H9 (cell line): Measurements from ENCODE around the gene NBR1. TPM values are rescaled to one million over a fixed set of nuclear protein-coding genes. Genes with fewer than 3 reads are reported as not detected.

Experiments
- DNase-seq: peaks from one replicate; pipeline ENCODE4 v3.0.0-alpha.2; 2017
- H2AFZ ChIP-seq: one replicate; pipeline ENCODE4 v1.6.1; 2013; ENCODE audit warnings: mild to moderate bottlenecking, low read length, control low read depth, moderate library complexity
- H2AK5ac ChIP-seq: 2 replicates; pipeline ENCODE4 v1.6.1; 2013; ENCODE audit warnings: low read length, control low read depth, mixed read lengths; ENCODE audit not compliant: insufficient read length
- H2BK120ac ChIP-seq: one replicate; pipeline ENCODE4 v1.6.1; 2013; ENCODE audit warnings: low read depth, mild to moderate bottlenecking, low read length, control low read depth, inconsistent platforms; ENCODE audit not compliant: poor library complexity, severe bottlenecking
- H2BK12ac ChIP-seq: 2 replicates; pipeline ENCODE4 v1.6.1; 2013; ENCODE audit warnings: low read length, control low read depth, mixed read lengths, low read depth; ENCODE audit not compliant: insufficient read length
- H2BK15ac ChIP-seq: 2 replicates; pipeline ENCODE4 v1.6.1; 2013; ENCODE audit warnings: low read depth, low read length, control low read depth
- H2BK20ac ChIP-seq: one replicate; pipeline ENCODE4 v1.6.1; 2013; ENCODE audit warnings: low read depth, mild to moderate bottlenecking, low read length, control low read depth, inconsistent platforms; ENCODE audit not compliant: poor library complexity, severe bottlenecking
- H2BK5ac ChIP-seq: 2 replicates; pipeline ENCODE4 v1.6.1; 2013; ENCODE audit warnings: low read length, control low read depth, mixed read lengths; ENCODE audit not compliant: insufficient read length
- H3K14ac ChIP-seq: 2 replicates; pipeline ENCODE4 v1.6.1; 2013; ENCODE audit warnings: low read length, control low read depth; ENCODE audit not compliant: insufficient read depth
- H3K18ac ChIP-seq: 2 replicates; pipeline ENCODE4 v1.6.1; 2013; ENCODE audit warnings: low read depth, mild to moderate bottlenecking, mixed read lengths, low read length, control low read depth; ENCODE audit not compliant: insufficient read length
- H3K23ac ChIP-seq: 2 replicates; pipeline ENCODE4 v1.6.1; 2013; ENCODE audit warnings: low read length, control low read depth, mixed read lengths, low read depth; ENCODE audit not compliant: insufficient read length
- H3K23me2 ChIP-seq: 2 replicates; pipeline ENCODE4 v1.6.1; 2013; ENCODE audit warnings: low read depth, mild to moderate bottlenecking, mixed read lengths, low read length, control low read depth; ENCODE audit not compliant: insufficient read length, poor library complexity, severe bottlenecking
- H3K27ac ChIP-seq: 2 replicates; pipeline ENCODE4 v1.5.1; 2013; ENCODE audit warnings: low read length, control low read depth, mixed read lengths, low read depth; ENCODE audit not compliant: insufficient read length
- H3K27me3 ChIP-seq: 2 replicates; pipeline ENCODE4 v1.6.1; 2013; ENCODE audit warnings: low read length, control low read depth, inconsistent platforms; ENCODE audit not compliant: insufficient read depth
- H3K4ac ChIP-seq: 2 replicates; pipeline ENCODE4 v1.6.1; 2013; ENCODE audit warnings: low read depth, mild to moderate bottlenecking, control low read depth, inconsistent platforms, low read length, moderate library complexity
- H3K4me1 ChIP-seq: 2 replicates; pipeline ENCODE4 v1.6.1; 2013; ENCODE audit warnings: low read length, control low read depth, inconsistent platforms; ENCODE audit not compliant: insufficient read depth
- H3K4me2 ChIP-seq: 2 replicates; pipeline ENCODE4 v1.6.1; 2013; ENCODE audit warnings: low read length, control low read depth, mixed read lengths; ENCODE audit not compliant: insufficient read length, insufficient read depth
- H3K56ac ChIP-seq: 2 replicates; pipeline ENCODE4 v1.6.1; 2013; ENCODE audit warnings: low read depth, mild to moderate bottlenecking, mixed read lengths, low read length, control low read depth; ENCODE audit not compliant: insufficient read length
- H3K79me1 ChIP-seq: 2 replicates; pipeline ENCODE4 v1.6.1; 2013; ENCODE audit warnings: low read depth, mild to moderate bottlenecking, moderate library complexity, low read length, control low read depth, inconsistent platforms; ENCODE audit not compliant: insufficient read depth, poor library complexity, severe bottlenecking
- H3K79me2 ChIP-seq: 2 replicates; pipeline ENCODE4 v1.6.1; 2013; ENCODE audit warnings: low read length, control low read depth, inconsistent platforms; ENCODE audit not compliant: insufficient read depth
- H3K9ac ChIP-seq: 2 replicates; pipeline ENCODE4 v1.6.1; 2013; ENCODE audit warnings: low read length, control low read depth, mixed read lengths; ENCODE audit not compliant: insufficient read length; ENCODE audit errors: extremely low read depth
- H3K9me3 ChIP-seq: one replicate; pipeline ENCODE4 v1.6.1; 2013; ENCODE audit warnings: low read depth, low read length, inconsistent platforms; ENCODE audit not compliant: control insufficient read depth
- H3T11ph ChIP-seq: one replicate; pipeline ENCODE4 v1.6.1; 2013; ENCODE audit warnings: mild to moderate bottlenecking, low read length, control low read depth, inconsistent platforms
- H4K20me1 ChIP-seq: one replicate; pipeline ENCODE4 v1.6.1; 2013; ENCODE audit not compliant: control insufficient read depth, insufficient read length, insufficient read depth
- H4K5ac ChIP-seq: 2 replicates; pipeline ENCODE4 v1.6.1; 2013; ENCODE audit warnings: low read depth, mild to moderate bottlenecking, mixed read lengths, low read length, control low read depth; ENCODE audit not compliant: insufficient read length
- H4K8ac ChIP-seq: replicated peaks from 2 replicates; pipeline ENCODE4 v1.6.1; 2013; ENCODE audit warnings: low read length, control low read depth, mixed read lengths, low read depth; ENCODE audit not compliant: insufficient read length
- H4K91ac ChIP-seq: 2 replicates; pipeline ENCODE4 v1.6.1; 2013; ENCODE audit warnings: low read depth, mild to moderate bottlenecking, moderate library complexity, mixed read lengths, low read length, control low read depth; ENCODE audit not compliant: insufficient read length
- H3K27ac Mint-ChIP-seq, 3 experiments: 2 replicates in 2 of 3; 3 replicates in 1 of 3; pipeline ENCODE4 v1.8.0; 2020 to 2021; ENCODE audit warnings: mixed read lengths in 3 of 3, mild to moderate bottlenecking in 1 of 3, moderate library complexity in 1 of 3
- H3K27me3 Mint-ChIP-seq: 2 replicates; pipeline ENCODE4 v1.8.0; 2021; ENCODE audit warnings: low read depth, mild to moderate bottlenecking, moderate library complexity, mixed read lengths
- H3K36me3 Mint-ChIP-seq, 3 experiments: 2 replicates in 2 of 3; 3 replicates in 1 of 3; pipeline ENCODE4 v1.8.0; 2020 to 2021; ENCODE audit warnings: low read depth in 3 of 3, mixed read lengths in 3 of 3; ENCODE audit not compliant: insufficient read depth in 1 of 3
- H3K4me1 Mint-ChIP-seq, 2 experiments: 2 replicates each; pipeline ENCODE4 v1.8.0; 2020; ENCODE audit warnings: mixed read lengths in 2 of 2
- H3K4me3 Mint-ChIP-seq, 2 experiments: 2 replicates in 1 of 2; 3 replicates in 1 of 2; pipeline ENCODE4 v1.8.0; 2020 to 2021; ENCODE audit warnings: mild to moderate bottlenecking in 2 of 2, mixed read lengths in 2 of 2, moderate library complexity in 1 of 2
- H3K9me3 Mint-ChIP-seq, 2 experiments: 2 replicates in 1 of 2; 3 replicates in 1 of 2; pipeline ENCODE4 v1.8.0; 2020; ENCODE audit warnings: mild to moderate bottlenecking in 2 of 2, mixed read lengths in 2 of 2, moderate library complexity in 1 of 2
- CTCF ChIP-seq: fragments of 200-600 bp; sonication (generic); conservative IDR thresholded peaks from 3 replicates; pipeline ENCODE4 v1.8.0; 2021; ENCODE audit warnings: antibody characterized with exemption, mild to moderate bottlenecking
- WGBS: extraction: QIAGEN DNeasy Blood & Tissue Kit; methylation state at CpG from one replicate; pipeline ENCODE4 v1.1.7; 2013; ENCODE audit warnings: missing lambda C conversion rate, low lambda C conversion rate, mixed read lengths; ENCODE audit not compliant: insufficient read length; ENCODE audit errors: extremely low coverage; 5-methylcytosine and 5-hydroxymethylcytosine counted together
- total RNA-seq: library from RNA; stranded (reverse); gene quantifications from 2 replicates; pipeline ENCODE4 v1.2.1, GENCODE V29; 2021

The NBR1 gene
- total RNA-seq, 1 experiment from 2014 or later, result 34.2 TPM

- H2BK12ac ChIP-seq, result no peak overlapping the region
Observed at GRCh38 chr17:43213545-43213944, 42.5 kb downstream of the NBR1 start.

More at GRCh38 chr17:43213545-43213944, 42.5 kb downstream of the NBR1 start:
- no peak overlapping the region for H3T11ph ChIP-seq
- no peaks in the 10 kb centered on the region for H3K9me3 ChIP-seq
- no peak for TF ChIP-seq CTCF
- H3K4me2 ChIP-seq, result no peak overlapping the region
- H3K27me3 ChIP-seq, result no peaks in the 10 kb centered on the region
- no peaks in the 10 kb centered on the region for H4K20me1 ChIP-seq
- no peak overlapping the region for H3K9ac ChIP-seq
- H3K23me2 ChIP-seq, result peaks cover 7% of the 10 kb centered on the region
- no peak overlapping the region for H4K91ac ChIP-seq
- no CpG with 5 or more reads among the region's 2 CpGs for WGBS
- no peak overlapping the region for H2BK15ac ChIP-seq
- no peak overlapping the region for H2BK5ac ChIP-seq
- no peak overlapping the region for H4K8ac ChIP-seq
- H3K79me2 ChIP-seq, result no peaks in the 10 kb centered on the region
- H3K79me1 ChIP-seq, result no peaks in the 10 kb centered on the region
- H3K23ac ChIP-seq, result no peak overlapping the region
- H3K14ac ChIP-seq, result no peak overlapping the region
- no peaks in the 10 kb centered on the region; the same call in 1 of the 2 replicates for H3K27me3 Mint-ChIP-seq
- H3K4me3 Mint-ChIP-seq, result no peak overlapping the region
- no peak for DNase-seq
- no peak overlapping the region for H2AFZ ChIP-seq
- H4K5ac ChIP-seq, result no peak overlapping the region
- no peaks in the 10 kb centered on the region for H3K9me3 Mint-ChIP-seq
- H3K27ac ChIP-seq, result no peak overlapping the region
- no peak overlapping the region for H2BK120ac ChIP-seq
- H3K56ac ChIP-seq, result no peak overlapping the region
- H3K4me1 ChIP-seq, result peaks cover 3% of the 10 kb centered on the region; the same call in 1 of the 2 replicates
- H3K4me1 Mint-ChIP-seq, result peaks cover 17 to 22% of the 10 kb centered on the region in 2 experiments
- no peak overlapping the region for H2BK20ac ChIP-seq
- H3K27ac Mint-ChIP-seq, result no peak overlapping the region
- peaks cover 1 to 16% (median 13%) of the 10 kb centered on the region in 3 experiments; a peak in 6 of 7 replicates for H3K36me3 Mint-ChIP-seq
- H2AK5ac ChIP-seq, result no peak overlapping the region
- no peak overlapping the region for H3K18ac ChIP-seq
- no peak overlapping the region for H3K4ac ChIP-seq
